GM19099 (cell line): Measurements from ENCODE around the gene PNPLA7.

ENCODE experiments used
- POLR2A ChIP-seq: IDR thresholded peaks from 3 replicates; pipeline ENCODE4 v1.6.1; 2011; ENCODE audit warnings: low read depth; ENCODE audit not compliant: insufficient read length; ENCODE audit errors: extremely low read depth

Gene PNPLA7

GRCh38 chr9:137431416-137431931, 118.7 kb downstream of the PNPLA7 start:
- no peak for TF ChIP-seq POLR2A

- no peak for TF ChIP-seq POLR2A
Measured at GRCh38 chr9:137430723-137431415, 119.3 kb downstream of the PNPLA7 start.

GRCh38 chr9:137429974-137430722, 120.1 kb downstream of the PNPLA7 start:
- TF ChIP-seq POLR2A: no peak

GRCh38 chr9:137429546-137429890, 120.7 kb downstream of the PNPLA7 start:
- no peak for TF ChIP-seq POLR2A

GRCh38 chr9:137428841-137429545, 121.2 kb downstream of the PNPLA7 start:
- TF ChIP-seq POLR2A: no peak

GRCh38 chr9:137428311-137428630, 121.9 kb downstream of the PNPLA7 start:
- TF ChIP-seq POLR2A: no peak

- TF ChIP-seq POLR2A: no peak
Measured at GRCh38 chr9:137427454-137428310, 122.5 kb downstream of the PNPLA7 start.

- TF ChIP-seq POLR2A: no peak
Measured at GRCh38 chr9:137426018-137426681, 124.1 kb downstream of the PNPLA7 start.

GRCh38 chr9:137423514-137424291, 126.5 kb downstream of the PNPLA7 start:
- TF ChIP-seq POLR2A: no peak

GRCh38 chr9:137422604-137423513, 127.3 kb downstream of the PNPLA7 start, which contains the start of the genes EXD3 and NOXA1:
Gene EXD3 (minus strand): TSS chr9:137423162. CDS start chr9:137395357, 27,805 bp downstream.
Gene NOXA1 (plus strand): TSS chr9:137423393. CDS start chr9:137423530, 137 bp downstream.
- TF ChIP-seq POLR2A: peak; percentile 64

- TF ChIP-seq POLR2A: no peak
Measured at GRCh38 chr9:137421838-137422603, 128.2 kb downstream of the PNPLA7 start.
